Measurements from ENCODE around the gene PROZ. TPM values are rescaled to one million over a fixed set of nuclear protein-coding genes. Genes with fewer than 3 reads are reported as not detected.
"Not testable (repeated sequence)": the region's sequence is repeated elsewhere in the genome, so short reads cannot be mapped to it uniquely, and the experiment has no call there.

PROZ gene
- total and polyA plus RNA-seq, 2 donors (not counting 1 experiment from before 2014, with no cell fraction given): not detected

GRCh38 chr13:113110852-113111315 lies 47.6 kb upstream of the PROZ start:
- WGBS (ENCODE audit: insufficient coverage): 24% methylated on average over 49 of the region's 49 CpGs
- peak overlapping the region; percentile 19 for H3K9ac ChIP-seq (ENCODE audit: low read length)
- Mint-ChIP-seq H3K27ac (no peak overlapping the region), H3K4me3 (no peak overlapping the region), H3K27me3 (peaks cover 3% of the 10 kb centered on the region), H3K9me3 (ENCODE audit: insufficient read depth) (no peaks in the 10 kb centered on the region), H3K4me1 (no peaks in the 10 kb centered on the region)
- no peak for TF ChIP-seq EZH2 (IDR thresholded peaks at IDR 0.05; ENCODE audit: borderline replicate concordance, insufficient read depth, low read depth, low read length, poor library complexity, severe bottlenecking)
- no peak for TF ChIP-seq CTCF (IDR thresholded peaks at IDR 0.05)
- no peaks in the 10 kb centered on the region for H3K79me2 ChIP-seq (ENCODE audit: control insufficient read depth, insufficient read depth, low read length)
- POLR2A ChIA-PET: no interaction called here
- ATAC-seq (ENCODE audit: low read depth) (no peak), DNase-seq (no peak)
- peaks cover 0 to 16% (median 2%) of the 10 kb centered on the region in 4 experiments for H3K27me3 ChIP-seq (replicated peaks in 1 of 4; ENCODE audit: control extremely low read depth in 1 of 4, control insufficient read depth in 3 of 4, insufficient read depth in 4 of 4, low read length in 3 of 4)
- H3K4me2 ChIP-seq (replicated peaks; ENCODE audit: low read depth, low read length, poor library complexity, severe bottlenecking): peak overlapping the region; percentile 60
- H3K4me3 ChIP-seq (ENCODE audit: control extremely low read depth in 1 of 5, extremely low read depth in 1 of 5, insufficient read depth in 1 of 5, low read depth in 2 of 5, low read length in 4 of 5): no peak overlapping the region
- H4K20me1 ChIP-seq (ENCODE audit: control insufficient read depth, insufficient read depth, low read length, poor library complexity, severe bottlenecking): no peaks in the 10 kb centered on the region
- CTCF ChIA-PET: no interaction called here
- no peak overlapping the region for H3K27ac ChIP-seq (ENCODE audit: low read length in 2 of 2)
- intact Hi-C loops (cut with micrococcal nuclease): no loop called here
- H3K4me1 ChIP-seq (ENCODE audit: control insufficient read depth in 2 of 2, insufficient read depth in 2 of 2, low read length in 2 of 2): peaks cover 0 to 3% of the 10 kb centered on the region in 2 donors
- H3K36me3 ChIP-seq (replicated peaks in 1 of 2; ENCODE audit: control extremely low read depth in 1 of 2, control insufficient read depth in 1 of 2, extremely low read depth in 1 of 2, insufficient read depth in 2 of 2, low read length in 1 of 2): no peaks in the 10 kb centered on the region
- H3K9me3 ChIP-seq (ENCODE audit: control extremely low read depth in 1 of 3, control insufficient read depth in 2 of 3, insufficient read depth in 1 of 3, low read length in 2 of 3): peaks cover 0 to 16% (median 0%) of the 10 kb centered on the region in 3 donors
- peak overlapping the region; percentile 51 for H2AFZ ChIP-seq (ENCODE audit: insufficient read depth, low read depth, low read length, poor library complexity, severe bottlenecking)

DNA sequence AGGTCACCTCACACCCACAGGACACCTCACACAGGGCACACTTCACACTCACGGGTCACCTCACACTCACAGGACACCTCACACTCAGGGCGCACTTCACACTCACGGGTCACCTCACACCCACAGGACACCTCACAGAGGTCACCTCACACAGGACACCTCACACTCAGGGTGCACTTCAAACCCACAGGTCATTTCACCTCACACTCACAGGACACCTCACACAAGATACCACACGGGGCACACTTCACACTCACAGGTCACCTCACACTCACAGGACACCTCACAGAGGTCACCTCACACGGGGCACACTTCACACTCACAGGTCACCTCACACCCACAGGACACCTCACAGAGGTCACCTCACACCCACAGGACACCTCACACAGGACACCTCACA lies 46.6 kb upstream of the PROZ start:
- CTCF ChIA-PET; DNase-seq; POLR2A ChIA-PET; H3K79me2 ChIP-seq (ENCODE audit: control insufficient read depth, insufficient read depth, low read length); ATAC-seq (ENCODE audit: low read depth); H3K4me2 ChIP-seq (replicated peaks; ENCODE audit: low read depth, low read length, poor library complexity, severe bottlenecking); H3K36me3 ChIP-seq (replicated peaks in 1 of 2; ENCODE audit: control extremely low read depth in 1 of 2, control insufficient read depth in 1 of 2, extremely low read depth in 1 of 2, insufficient read depth in 2 of 2, low read length in 1 of 2); intact Hi-C loops (cut with micrococcal nuclease); H3K27me3 Mint-ChIP-seq; H3K4me3 Mint-ChIP-seq; H3K9ac ChIP-seq (ENCODE audit: low read length); H3K4me3 ChIP-seq (ENCODE audit: control extremely low read depth in 1 of 5, extremely low read depth in 1 of 5, insufficient read depth in 1 of 5, low read depth in 2 of 5, low read length in 4 of 5); H3K4me1 Mint-ChIP-seq; H3K9me3 Mint-ChIP-seq (ENCODE audit: insufficient read depth); H4K20me1 ChIP-seq (ENCODE audit: control insufficient read depth, insufficient read depth, low read length, poor library complexity, severe bottlenecking); H3K4me1 ChIP-seq (ENCODE audit: control insufficient read depth in 2 of 2, insufficient read depth in 2 of 2, low read length in 2 of 2); H3K27ac Mint-ChIP-seq; H2AFZ ChIP-seq (ENCODE audit: insufficient read depth, low read depth, low read length, poor library complexity, severe bottlenecking); H3K27ac ChIP-seq (ENCODE audit: low read length in 2 of 2): not testable (repeated sequence)
- 94% methylated on average over 5 of the region's 5 CpGs for WGBS (ENCODE audit: insufficient coverage)
- Histone ChIP-seq H3K27me3 (replicated peaks in 1 of 4; ENCODE audit: control extremely low read depth in 1 of 4, control insufficient read depth in 3 of 4, insufficient read depth in 4 of 4, low read length in 3 of 4) (peaks cover 0 to 16% (median 2%) of the 10 kb centered on the region in 4 experiments), H3K9me3 (ENCODE audit: control extremely low read depth in 1 of 3, control insufficient read depth in 2 of 3, insufficient read depth in 1 of 3, low read length in 2 of 3) (peaks cover 0 to 14% (median 0%) of the 10 kb centered on the region in 3 donors)

- peaks cover 0 to 16% (median 2%) of the 10 kb centered on the region in 4 experiments for H3K27me3 ChIP-seq (replicated peaks in 1 of 4; ENCODE audit: control extremely low read depth in 1 of 4, control insufficient read depth in 3 of 4, insufficient read depth in 4 of 4, low read length in 3 of 4)
- intact Hi-C loops (cut with micrococcal nuclease); CTCF ChIA-PET; H3K79me2 ChIP-seq (ENCODE audit: control insufficient read depth, insufficient read depth, low read length); H3K4me3 Mint-ChIP-seq; H3K4me1 Mint-ChIP-seq; POLR2A ChIA-PET; ATAC-seq (ENCODE audit: low read depth); DNase-seq; H4K20me1 ChIP-seq (ENCODE audit: control insufficient read depth, insufficient read depth, low read length, poor library complexity, severe bottlenecking); H3K4me2 ChIP-seq (replicated peaks; ENCODE audit: low read depth, low read length, poor library complexity, severe bottlenecking); H3K27ac ChIP-seq (ENCODE audit: low read length in 2 of 2); H3K9ac ChIP-seq (ENCODE audit: low read length); H3K27me3 Mint-ChIP-seq; H3K4me1 ChIP-seq (ENCODE audit: control insufficient read depth in 2 of 2, insufficient read depth in 2 of 2, low read length in 2 of 2); H3K4me3 ChIP-seq (ENCODE audit: control extremely low read depth in 1 of 5, extremely low read depth in 1 of 5, insufficient read depth in 1 of 5, low read depth in 2 of 5, low read length in 4 of 5); H3K9me3 Mint-ChIP-seq (ENCODE audit: insufficient read depth); H2AFZ ChIP-seq (ENCODE audit: insufficient read depth, low read depth, low read length, poor library complexity, severe bottlenecking); H3K27ac Mint-ChIP-seq; H3K36me3 ChIP-seq (replicated peaks in 1 of 2; ENCODE audit: control extremely low read depth in 1 of 2, control insufficient read depth in 1 of 2, extremely low read depth in 1 of 2, insufficient read depth in 2 of 2, low read length in 1 of 2): not testable (repeated sequence)
- WGBS (ENCODE audit: insufficient coverage): 71% methylated on average over 1 of the region's 1 CpG
- H3K9me3 ChIP-seq (ENCODE audit: control extremely low read depth in 1 of 3, control insufficient read depth in 2 of 3, insufficient read depth in 1 of 3, low read length in 2 of 3): peaks cover 0 to 13% (median 0%) of the 10 kb centered on the region in 3 donors
These were observed 46.0 kb upstream of the PROZ start for GRCh38 chr13:113112475-113112874.
